SIG-M5 treated with dmso at 0.1 percent for 504 hours (cell line): Measurements from ENCODE around the gene TUT7.
"Not testable (repeated sequence)": the region's sequence is repeated elsewhere in the genome, so short reads cannot be mapped to it uniquely, and the experiment has no call there.

Experiments
- DNase-seq: peaks from one replicate; lab custom pipeline; 2025; ENCODE audit not compliant: unreplicated experiment; lab: John Stamatoyannopoulos, UW

TUT7 gene

DNA sequence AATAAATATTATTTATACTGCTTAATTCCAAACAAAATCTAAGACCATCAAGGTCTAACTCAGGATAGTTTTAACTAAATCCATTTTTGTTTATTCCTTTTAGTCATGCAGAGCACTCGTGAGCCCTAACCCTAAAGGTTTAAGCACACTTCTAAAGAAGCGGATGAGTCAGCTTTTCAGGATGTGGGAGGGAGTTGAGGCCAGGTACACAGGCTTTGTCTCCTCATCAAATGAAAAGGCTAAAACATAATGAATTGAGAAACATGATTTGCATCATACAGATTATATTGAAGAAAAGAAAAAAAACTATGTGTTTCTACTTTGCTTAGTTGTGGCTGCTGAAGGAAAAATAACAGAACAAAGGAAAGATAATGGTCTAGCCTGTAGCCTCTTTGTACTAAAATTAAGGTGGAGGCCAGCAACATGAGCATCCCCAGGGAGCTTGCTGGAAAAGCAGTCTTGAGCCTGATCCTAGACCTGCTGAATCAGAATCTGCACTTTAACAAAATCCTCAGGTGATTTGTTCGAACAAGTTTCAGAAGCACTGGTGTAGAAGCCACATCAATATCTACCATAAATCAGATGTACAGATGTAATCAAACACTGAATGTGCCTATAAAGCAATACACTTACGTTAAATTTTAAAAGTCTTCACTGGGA lies 50.8 kb downstream of the TUT7 start:
- DNase-seq = no peak

GRCh38 chr9:86301686-86302085 lies 52.5 kb downstream of the TUT7 start:
- no peak for DNase-seq

DNA sequence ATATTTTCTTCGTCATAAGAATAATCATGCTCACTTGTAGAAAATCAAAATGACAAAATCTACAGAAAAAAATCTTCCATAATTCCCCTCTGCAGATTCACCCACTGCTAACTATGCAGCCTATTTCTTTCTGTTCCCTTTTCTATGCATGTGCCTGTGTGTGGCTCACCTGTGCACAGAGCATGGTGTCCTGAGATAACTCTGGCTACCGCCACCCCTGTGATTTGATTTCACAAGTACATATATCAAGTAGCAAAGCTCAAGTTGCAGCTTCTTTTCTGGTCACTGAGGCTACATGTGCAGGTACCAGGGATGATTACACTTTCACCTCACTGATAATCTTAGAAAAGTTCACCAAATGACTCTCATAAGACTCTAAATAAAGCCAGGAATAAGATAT lies 53.5 kb downstream of the TUT7 start:
- DNase-seq = no peak

- no peak for DNase-seq
Observed at GRCh38 chr9:86298873-86299272, 55.3 kb downstream of the TUT7 start.

- not testable (repeated sequence) for DNase-seq
Observed at GRCh38 chr9:86290341-86290740, 63.9 kb downstream of the TUT7 start.

DNA sequence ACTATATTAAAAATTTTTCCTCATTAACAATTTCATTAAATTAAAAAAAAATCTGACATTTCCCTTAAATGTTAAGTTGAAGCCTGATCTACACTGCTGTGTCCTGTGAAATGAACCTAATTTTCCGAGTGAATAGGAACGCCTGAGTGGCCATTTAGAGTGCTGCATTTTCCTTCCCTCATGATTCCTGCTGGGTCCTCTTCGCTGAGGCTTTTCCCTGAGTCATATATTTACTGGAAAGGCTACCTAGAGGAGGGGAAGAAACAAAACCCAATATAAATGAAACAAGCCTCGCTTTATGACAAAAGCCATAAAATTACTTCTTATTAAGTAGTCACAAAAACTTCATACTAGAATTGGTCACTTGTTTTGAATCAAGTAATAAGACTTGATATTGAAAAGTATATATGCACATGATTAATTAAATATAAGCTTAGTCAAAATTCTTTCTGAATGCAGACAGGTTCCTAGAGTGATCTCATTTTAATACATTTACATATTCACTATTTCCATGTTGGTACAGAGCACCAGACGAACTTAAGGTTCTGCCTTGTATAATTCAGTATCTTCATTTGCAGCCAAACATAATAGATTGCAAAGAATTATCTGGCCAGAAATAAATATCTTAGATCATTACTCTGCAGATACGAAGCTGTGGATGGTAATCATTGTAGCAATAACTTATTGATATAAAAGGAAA lies 65.6 kb downstream of the TUT7 start:
- DNase-seq = no peak

- peak; percentile 56 for DNase-seq
Observed at GRCh38 chr9:86287013-86287412, 67.2 kb downstream of the TUT7 start.

- DNase-seq = no peak
Observed at GRCh38 chr9:86286278-86286677, 67.9 kb downstream of the TUT7 start.

DNA sequence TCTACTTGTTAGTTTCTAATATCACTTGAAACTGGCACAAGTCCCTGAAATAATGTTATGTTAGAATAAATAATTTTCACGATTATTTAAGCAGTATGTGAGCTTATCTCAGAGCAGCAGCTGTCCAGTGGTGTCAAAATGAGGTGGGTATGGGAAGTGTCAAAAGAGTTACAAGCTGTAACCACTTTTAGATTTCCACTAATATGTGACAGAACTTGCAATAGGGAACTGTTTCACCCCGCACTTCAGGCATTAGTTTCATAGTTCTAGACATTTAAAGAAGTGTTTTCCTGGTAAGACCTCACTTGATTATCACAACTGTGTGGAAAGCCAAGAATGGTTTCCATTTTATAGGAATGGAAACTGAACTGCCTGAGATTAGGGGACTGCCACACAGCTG lies 68.9 kb downstream of the TUT7 start:
- peak; percentile 31 for DNase-seq

GRCh38 chr9:86282979-86283535 lies 71.2 kb downstream of the TUT7 start:
- DNase-seq = peak; percentile 84

- DNase-seq = peak; percentile 83
Observed at GRCh38 chr9:86282077-86282978, 71.9 kb downstream of the TUT7 start, which contains the start of gene ISCA1. TSS of gene ISCA1 (minus strand) at chr9:86282538. CDS start at chr9:86282458, 80 bp downstream.

DNA sequence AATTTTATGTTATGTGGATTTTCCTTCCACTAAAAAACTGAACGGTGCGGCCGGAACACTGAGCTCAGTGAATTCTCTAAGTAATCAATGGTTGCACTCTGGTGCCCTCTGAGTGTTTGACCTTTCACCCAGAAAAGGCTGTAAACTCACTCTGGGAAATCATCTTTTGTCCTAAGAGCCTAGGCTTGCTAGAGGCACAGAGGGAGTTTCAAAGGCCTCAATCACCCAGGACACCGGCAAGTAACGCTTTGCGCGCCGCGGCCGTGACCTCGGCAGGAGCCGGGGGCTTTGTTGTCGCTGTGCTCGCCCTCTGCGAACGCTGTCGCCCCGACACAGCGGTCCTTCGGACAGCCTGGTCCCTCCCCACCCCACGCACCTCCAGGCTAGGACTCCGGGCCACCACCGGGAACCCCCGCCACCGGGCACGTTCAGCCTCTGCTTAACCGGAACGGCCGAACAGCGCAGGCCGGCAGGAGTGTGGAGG lies 72.6 kb downstream of the TUT7 start:
- peak; percentile 24 for DNase-seq

- no peak for DNase-seq
Observed at GRCh38 chr9:86280580-86280979, 73.6 kb downstream of the TUT7 start.

DNA sequence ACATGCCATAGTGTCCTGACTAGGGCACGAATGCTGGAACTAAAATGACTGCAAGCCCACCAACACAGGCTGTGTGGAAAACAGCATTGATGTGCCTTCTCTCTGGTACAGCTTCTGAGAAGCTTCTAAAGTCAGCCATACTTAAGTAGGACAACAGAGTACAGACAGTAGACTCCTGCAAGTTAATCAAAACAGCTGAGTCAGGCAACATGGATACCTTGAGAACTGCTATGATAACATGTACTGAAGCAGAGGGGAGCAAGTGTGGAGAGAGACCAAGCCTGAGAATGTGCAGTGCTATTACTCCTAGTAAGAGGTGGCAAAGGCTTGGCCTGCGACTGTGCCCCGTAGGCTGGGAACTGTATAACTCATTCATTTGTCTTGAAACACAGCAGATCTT lies 74.4 kb downstream of the TUT7 start:
- DNase-seq = no peak

DNA sequence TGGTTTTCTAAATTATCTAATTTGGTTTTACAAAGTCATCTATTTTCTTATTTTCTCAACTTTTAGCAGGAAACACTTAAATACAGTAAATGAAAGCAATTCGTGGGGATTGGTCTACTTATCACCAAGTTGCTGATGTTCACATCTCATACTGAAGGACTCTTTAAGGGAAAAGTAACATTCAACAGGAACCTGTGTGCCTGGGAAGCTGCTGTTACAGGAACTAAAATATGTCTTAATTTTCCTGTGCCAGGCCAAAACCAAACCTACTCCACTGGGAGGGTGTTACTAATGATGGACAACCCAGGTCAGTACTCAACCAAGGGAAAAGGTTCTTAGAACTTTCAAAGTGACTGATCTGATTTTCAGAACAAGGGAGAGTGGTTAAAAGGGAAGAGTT lies 77.1 kb downstream of the TUT7 start:
- no peak for DNase-seq

GRCh38 chr9:86275962-86276361 lies 78.2 kb downstream of the TUT7 start:
- no peak for DNase-seq

DNA sequence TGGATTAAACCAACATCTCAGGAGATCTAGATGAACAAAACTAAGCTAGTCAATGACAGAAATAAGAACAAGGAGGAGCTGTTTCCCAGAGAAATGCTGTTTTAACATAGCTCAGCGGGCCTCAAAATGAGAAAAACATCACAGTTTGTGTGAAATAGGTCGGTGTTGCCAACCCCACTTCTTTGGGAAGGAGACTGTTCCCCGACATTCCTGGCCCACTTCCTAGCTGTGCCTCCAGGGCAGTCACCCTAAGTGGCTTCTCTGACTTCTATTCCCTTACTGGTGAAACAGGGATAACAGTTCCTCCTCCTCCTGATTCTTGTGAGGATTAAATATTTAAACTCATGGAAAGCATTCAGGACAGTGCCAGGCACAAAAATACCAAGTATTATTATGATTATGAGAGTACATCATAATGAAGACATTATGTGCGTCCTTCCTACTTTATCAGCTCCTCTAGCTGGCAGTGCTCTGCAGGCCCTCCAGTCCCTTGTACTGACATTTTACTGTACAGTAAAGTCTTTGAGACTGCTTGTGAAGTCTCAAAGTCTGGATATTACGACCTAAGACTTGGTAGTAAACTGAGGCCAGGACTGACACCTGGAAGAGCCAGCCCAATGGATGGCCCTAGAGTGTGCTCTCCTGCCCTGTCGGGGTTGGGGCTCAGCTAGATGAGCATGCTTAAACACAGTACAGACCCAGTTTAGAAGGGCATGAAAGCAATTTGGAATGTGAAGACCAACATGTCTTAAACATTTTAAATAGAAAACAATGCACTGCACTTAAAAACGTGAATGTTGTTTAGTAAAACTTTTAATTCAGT lies 79.2 kb downstream of the TUT7 start:
- DNase-seq = no peak

DNA sequence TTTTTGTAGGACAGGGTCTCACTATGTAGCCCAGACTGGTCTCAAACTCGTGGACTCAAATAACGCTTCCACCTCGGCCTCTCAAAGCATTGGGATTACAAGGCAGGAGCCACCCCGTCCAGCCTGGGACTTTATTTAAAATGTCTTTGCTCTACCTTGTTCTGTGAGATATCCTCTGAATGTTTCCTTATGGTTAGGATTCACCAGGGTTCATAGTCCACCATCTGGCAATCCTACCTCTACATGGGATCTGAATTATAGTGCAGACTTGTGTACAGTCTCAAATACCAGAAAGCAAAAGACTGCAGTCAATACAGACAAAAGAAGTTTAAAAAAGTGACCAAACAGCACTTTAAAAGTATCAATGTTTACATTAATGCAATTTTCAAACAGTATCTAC lies 82.0 kb downstream of the TUT7 start:
- no peak for DNase-seq

DNA sequence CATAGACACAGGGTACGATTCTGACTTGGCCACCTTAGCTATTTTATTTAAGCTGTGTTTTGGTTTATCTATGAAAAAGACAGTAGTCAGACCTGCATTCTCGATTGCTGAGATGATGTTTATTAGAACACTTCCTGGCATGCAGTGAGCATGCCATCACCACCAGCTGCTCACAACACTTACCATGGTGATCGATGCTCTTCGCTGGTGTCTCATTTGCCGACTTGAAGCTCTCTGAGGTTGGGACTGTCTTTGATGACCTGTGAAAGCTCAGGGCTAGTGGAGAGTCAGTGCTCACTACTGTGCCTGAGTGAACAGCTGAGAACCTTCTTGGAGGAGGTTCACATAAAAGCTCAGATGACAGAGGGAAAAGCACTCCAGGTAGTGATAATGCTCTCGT lies 90.3 kb downstream of the TUT7 start:
- no peak for DNase-seq

GRCh38 chr9:86262492-86262891 lies 91.7 kb downstream of the TUT7 start:
- DNase-seq = no peak
